HG03045 (cell line): ENCODE results near the gene GNA14.
"Not testable (repeated sequence)": the region's sequence is repeated elsewhere in the genome, so short reads cannot be mapped to it uniquely, and the experiment has no call there.

Experiments
- ATAC-seq: cut with Tn5 transposase; IDR thresholded peaks from one replicate; pipeline ENCODE4 v1.9.1; 2021; ENCODE audit warnings: mild to moderate bottlenecking, moderate library complexity; ENCODE audit not compliant: unreplicated experiment

The GNA14 gene

GRCh38 chr9:77422969-77423368 lies 225.2 kb downstream of the GNA14 start:
- no peak for ATAC-seq

GRCh38 chr9:77421506-77422265 lies 226.4 kb downstream of the GNA14 start:
- ATAC-seq = no peak

- no peak for ATAC-seq
Observed at GRCh38 chr9:77420641-77421040, 227.5 kb downstream of the GNA14 start.

GRCh38 chr9:77418226-77418625 lies 229.9 kb downstream of the GNA14 start:
- ATAC-seq = no peak

GRCh38 chr9:77417566-77417965 lies 230.6 kb downstream of the GNA14 start:
- ATAC-seq = no peak

- not testable (repeated sequence) for ATAC-seq
Observed at GRCh38 chr9:77408521-77408920, 239.6 kb downstream of the GNA14 start.

- ATAC-seq = no peak
Observed at GRCh38 chr9:77403239-77403638, 244.9 kb downstream of the GNA14 start.

GRCh38 chr9:77402286-77402685 lies 245.8 kb downstream of the GNA14 start:
- ATAC-seq = no peak

GRCh38 chr9:77399964-77400363 lies 248.2 kb downstream of the GNA14 start:
- no peak for ATAC-seq

GRCh38 chr9:77398581-77398980 lies 249.5 kb downstream of the GNA14 start:
- not testable (repeated sequence) for ATAC-seq

- no peak for ATAC-seq
Observed at GRCh38 chr9:77392328-77392727, 255.8 kb downstream of the GNA14 start.

- ATAC-seq = no peak
Observed at GRCh38 chr9:77391834-77392233, 256.3 kb downstream of the GNA14 start.

- no peak for ATAC-seq
Observed at GRCh38 chr9:77386187-77386586, 261.9 kb downstream of the GNA14 start.

- ATAC-seq = no peak
Observed at GRCh38 chr9:77384406-77384805, 263.7 kb downstream of the GNA14 start.

GRCh38 chr9:77375956-77376532 lies 272.1 kb downstream of the GNA14 start:
- no peak for ATAC-seq

GRCh38 chr9:77374266-77374665 lies 273.9 kb downstream of the GNA14 start:
- no peak for ATAC-seq
